ENCODE data around the gene SLC35B1.

The SLC35B1 gene

GRCh38 chr17:49670002-49670401 is 37.8 kb downstream of the SLC35B1 start:
- no peak for DNase-seq

GRCh38 chr17:49667854-49668253 is 39.9 kb downstream of the SLC35B1 start:
- DNase-seq: no peak

GRCh38 chr17:49664706-49665211 is 43.0 kb downstream of the SLC35B1 start:
- DNase-seq: no peak

GRCh38 chr17:49659661-49660382 is 47.9 kb downstream of the SLC35B1 start:
- DNase-seq: no peak

GRCh38 chr17:49656247-49656646 is 51.5 kb downstream of the SLC35B1 start:
- DNase-seq: no peak

Measured in NCI-H187 treated with DMSO at 0.1 percent for 48 hours (cell line).